Neural cell (in vitro differentiated cells): ENCODE measurements around the gene OST4. TPM values are rescaled to one million over a fixed set of nuclear protein-coding genes. Genes with fewer than 3 reads are reported as not detected.

Experiments used
- H2AFZ ChIP-seq: fragments of 200-600, 300-800 bp; sonication (generic), shearing (Covaris generic); 2 replicates; pipeline ENCODE4 v1.6.0; 2014; ENCODE audit warnings: low read depth, mild to moderate bottlenecking, antibody characterized with exemption, low read length, moderate library complexity
- H3F3A ChIP-seq: fragments of 200-600 bp; shearing (Covaris generic); 2 replicates; pipeline ENCODE4 v1.6.1; 2016; ENCODE audit warnings: mild to moderate bottlenecking, moderate library complexity, mixed read lengths, antibody characterized with exemption, low read length; ENCODE audit not compliant: insufficient read depth, poor library complexity, severe bottlenecking
- H3K27ac ChIP-seq: fragments of 200-600, 300-800 bp; sonication (generic), shearing (Covaris generic); 2 replicates; pipeline ENCODE4 v1.5.1; 2014; ENCODE audit warnings: mild to moderate bottlenecking, low read length, moderate library complexity
- H3K27me3 ChIP-seq: fragments of 300-800, 200-600 bp; sonication (generic), shearing (Covaris generic); 2 replicates; pipeline ENCODE4 v1.6.0; 2014; ENCODE audit warnings: mild to moderate bottlenecking, low read depth, low read length, moderate library complexity; ENCODE audit not compliant: insufficient read depth
- H3K36me3 ChIP-seq: fragments of 300-800, 200-600 bp; sonication (generic), shearing (Covaris generic); 2 replicates; pipeline ENCODE4 v1.5.1; 2014; ENCODE audit warnings: mild to moderate bottlenecking, antibody characterized with exemption, low read length, moderate library complexity; ENCODE audit not compliant: insufficient read depth
- H3K4me2 ChIP-seq: fragments of 300-800, 200-600 bp; sonication (generic), shearing (Covaris generic); 2 replicates; pipeline ENCODE4 v1.6.0; 2014; ENCODE audit warnings: mild to moderate bottlenecking, low read length
- H3K4me3 ChIP-seq: fragments of 300-800, 200-600 bp; sonication (generic), shearing (Covaris generic); 2 replicates; pipeline ENCODE4 v1.5.1; 2014; ENCODE audit warnings: mild to moderate bottlenecking, low read length, moderate library complexity
- H3K79me2 ChIP-seq: fragments of 200-600 bp; shearing (Covaris generic); replicated peaks from 2 replicates; pipeline ENCODE4 v1.6.0; 2014; ENCODE audit warnings: mild to moderate bottlenecking, low read length, moderate library complexity; ENCODE audit not compliant: insufficient read depth
- H3K9ac ChIP-seq: fragments of 300-800, 200-600 bp; sonication (generic), shearing (Covaris generic); 2 replicates; pipeline ENCODE4 v1.6.1; 2016; ENCODE audit warnings: mild to moderate bottlenecking, low read length, mixed read lengths
- H3K9me2 ChIP-seq: fragments of 200-600 bp; shearing (Covaris generic); 2 replicates; pipeline ENCODE4 v1.6.1; 2016; ENCODE audit warnings: mild to moderate bottlenecking, low read length, mixed read lengths; ENCODE audit not compliant: insufficient read depth
- H3K9me3 ChIP-seq: fragments of 200-600, 300-800 bp; sonication (generic), shearing (Covaris generic); 2 replicates; pipeline ENCODE4 v1.6.1; 2016; ENCODE audit warnings: mild to moderate bottlenecking, mixed run types, low read length, moderate library complexity, mixed read lengths
- H4K20me1 ChIP-seq: fragments of 200-600 bp; shearing (Covaris generic); 2 replicates; pipeline ENCODE4 v1.6.1; 2016; ENCODE audit warnings: mild to moderate bottlenecking, mixed run types; ENCODE audit not compliant: insufficient read depth
- CTCF ChIP-seq: fragments of 450-650 bp; IDR thresholded peaks from 2 replicates; pipeline ENCODE4 v1.5.1; 2014; ENCODE audit warnings: antibody characterized with exemption, mild to moderate bottlenecking, moderate library complexity; ENCODE audit not compliant: poor library complexity, severe bottlenecking
- EP300 ChIP-seq: fragments of 450-650 bp; conservative IDR thresholded peaks from 2 replicates; pipeline ENCODE4 v1.6.1; 2014; ENCODE audit warnings: antibody characterized with exemption, mild to moderate bottlenecking, moderate library complexity; ENCODE audit not compliant: poor library complexity, severe bottlenecking
- EZH2 ChIP-seq: fragments of 200-600, 300-800 bp; shearing (Covaris generic), sonication (generic); IDR thresholded peaks from 2 replicates; pipeline ENCODE4 v1.6.1; 2014; ENCODE audit warnings: antibody characterized with exemption, low read length, borderline replicate concordance, mild to moderate bottlenecking; ENCODE audit not compliant: insufficient read depth, poor library complexity, severe bottlenecking
- MXI1 ChIP-seq: fragments of 450-650 bp; conservative IDR thresholded peaks from 2 replicates; pipeline ENCODE4 v1.6.1; 2014; ENCODE audit warnings: antibody characterized with exemption, mild to moderate bottlenecking; ENCODE audit not compliant: poor library complexity, severe bottlenecking
- POLR2AphosphoS5 ChIP-seq: IDR thresholded peaks from 2 replicates; pipeline ENCODE4 v1.6.1; 2012
- RAD21 ChIP-seq: fragments of 450-650 bp; conservative IDR thresholded peaks from 2 replicates; pipeline ENCODE4 v1.6.1; 2014; ENCODE audit warnings: antibody characterized with exemption, mild to moderate bottlenecking, moderate library complexity
- REST ChIP-seq: IDR thresholded peaks from 2 replicates; pipeline ENCODE4 v1.6.1; 2012; ENCODE audit warnings: borderline replicate concordance
- SMC3 ChIP-seq: fragments of 450-650 bp; conservative IDR thresholded peaks from 2 replicates; pipeline ENCODE4 v1.6.1; 2014; ENCODE audit warnings: antibody characterized with exemption, mild to moderate bottlenecking, moderate library complexity; ENCODE audit not compliant: poor library complexity
- TAF1 ChIP-seq: IDR thresholded peaks from 2 replicates; pipeline ENCODE4 v1.6.1; 2012; ENCODE audit warnings: low read depth
- polyA plus RNA-seq: library from polyadenylated mRNA; depleted of rRNA; stranded (reverse); fragments of >200 nt; gene quantifications from 2 replicates; pipeline ENCODE4 v1.2.3, GENCODE V29; 2014

The OST4 gene
- polyA plus RNA-seq, 1 donor from 2014 or later, result 263 TPM

GRCh38 chr2:27059141-27059820 lies 12.2 kb downstream of the OST4 start:
- H3K27ac ChIP-seq, result no peak overlapping the region
- no peaks in the 10 kb centered on the region for H3K9me3 ChIP-seq
- no peaks in the 10 kb centered on the region for H3K27me3 ChIP-seq
- H3K36me3 ChIP-seq, result no peaks in the 10 kb centered on the region
- H3K9me2 ChIP-seq, result no peaks in the 10 kb centered on the region
- H3K4me3 ChIP-seq, result no peak overlapping the region
- no peak overlapping the region for H3K4me2 ChIP-seq
- H2AFZ ChIP-seq, result no peak overlapping the region
- no peaks in the 10 kb centered on the region for H3K79me2 ChIP-seq
- no peak for TF ChIP-seq TAF1
- TF ChIP-seq EZH2, result no peak
- no peak for TF ChIP-seq SMC3
- TF ChIP-seq MXI1, result no peak
- TF ChIP-seq POLR2AphosphoS5, result peak; percentile 7
- TF ChIP-seq REST, result no peak
- no peak for TF ChIP-seq RAD21
- H3K9ac ChIP-seq, result no peak overlapping the region
- H3F3A ChIP-seq, result no peaks in the 10 kb centered on the region
- H4K20me1 ChIP-seq, result no peaks in the 10 kb centered on the region

GRCh38 chr2:27058210-27058609 lies 13.2 kb downstream of the OST4 start:
- H3K36me3 ChIP-seq, result no peaks in the 10 kb centered on the region
- no peak overlapping the region for H2AFZ ChIP-seq
- TF ChIP-seq SMC3 (no peak), RAD21 (no peak), EP300 (no peak), MXI1 (no peak), POLR2AphosphoS5 (no peak), REST (no peak), CTCF (no peak), TAF1 (no peak), EZH2 (no peak)
- no peak overlapping the region for H3K4me2 ChIP-seq
- H3F3A ChIP-seq, result no peaks in the 10 kb centered on the region
- no peak overlapping the region for H3K9ac ChIP-seq
- no peaks in the 10 kb centered on the region for H4K20me1 ChIP-seq
- no peaks in the 10 kb centered on the region for H3K9me2 ChIP-seq
- no peak overlapping the region for H3K27ac ChIP-seq
- H3K79me2 ChIP-seq, result no peaks in the 10 kb centered on the region
- no peak overlapping the region for H3K4me3 ChIP-seq
- no peaks in the 10 kb centered on the region for H3K9me3 ChIP-seq
- H3K27me3 ChIP-seq, result no peaks in the 10 kb centered on the region
